Measurements from ENCODE around the gene RNF8.

Gene RNF8

GRCh38 chr6:37432916-37433656 is 79.3 kb downstream of the RNF8 start, which contains the start of gene CMTR1:
Gene CMTR1 (plus strand): TSS chr6:37433221. CDS start chr6:37435630, 2,409 bp downstream.
- ATAC-seq (ENCODE audit: insufficient read depth, low read depth) (peak; percentile 88), DNase-seq (peak; percentile 97)
- Histone ChIP-seq H3K79me2 (ENCODE audit: insufficient read depth, low read length) (peaks cover 49% of the 10 kb centered on the region), H3K4me2 (ENCODE audit: insufficient read depth, low read length) (peak within 1 kb of the TSS; percentile 76), H3K27ac (ENCODE audit: low read length) (peak within 1 kb of the TSS; percentile 93), H2AFZ (ENCODE audit: low read depth, low read length) (peak within 1 kb of the TSS; percentile 99), H3K4me1 (ENCODE audit: insufficient read depth, low read length) (peaks cover 33% of the 10 kb centered on the region), H4K20me1 (ENCODE audit: insufficient read depth, low read length) (no peaks in the 10 kb centered on the region; the same call in 1 of the 2 replicates), H3K36me3 (ENCODE audit: insufficient read depth, low read length) (peaks cover 30% of the 10 kb centered on the region), H3K9me3 (ENCODE audit: insufficient read depth, low read length, severe bottlenecking) (no peaks in the 10 kb centered on the region), H3K9ac (ENCODE audit: low read depth, low read length) (peak within 1 kb of the TSS; percentile 72), H3K27me3 (ENCODE audit: insufficient read depth, low read length, poor library complexity) (no peaks in the 10 kb centered on the region), H3K4me3 (ENCODE audit: low read depth in 1 of 2, low read length in 2 of 2) (peak within 1 kb of the TSS; percentile 71 to 84)
- TF ChIP-seq EZH2 (IDR thresholded peaks at IDR 0.05; ENCODE audit: borderline replicate concordance, low read depth, low read length, severe bottlenecking) (no peak), CTCF (IDR thresholded peaks at IDR 0.05; ENCODE audit: borderline replicate concordance, extremely low read depth, low read length, poor library complexity, severe bottlenecking) (no peak)

- H2AFZ ChIP-seq (ENCODE audit: low read depth, low read length) = peak overlapping the region; percentile 99
- no peaks in the 10 kb centered on the region; the same call in 1 of the 2 replicates for H4K20me1 ChIP-seq (ENCODE audit: insufficient read depth, low read length)
- peaks cover 33% of the 10 kb centered on the region for H3K4me1 ChIP-seq (ENCODE audit: insufficient read depth, low read length)
- H3K79me2 ChIP-seq (ENCODE audit: insufficient read depth, low read length) = peaks cover 54% of the 10 kb centered on the region
- peak overlapping the region; percentile 93 for H3K27ac ChIP-seq (ENCODE audit: low read length)
- peak overlapping the region; percentile 76 for H3K4me2 ChIP-seq (ENCODE audit: insufficient read depth, low read length)
- peak overlapping the region; percentile 71 to 84 for H3K4me3 ChIP-seq (ENCODE audit: low read depth in 1 of 2, low read length in 2 of 2)
- peak; percentile 56 for ATAC-seq (ENCODE audit: insufficient read depth, low read depth)
- peaks cover 35% of the 10 kb centered on the region for H3K36me3 ChIP-seq (ENCODE audit: insufficient read depth, low read length)
- peak overlapping the region; percentile 72 for H3K9ac ChIP-seq (ENCODE audit: low read depth, low read length)
- DNase-seq = peak; percentile 63
- TF ChIP-seq CTCF (IDR thresholded peaks at IDR 0.05; ENCODE audit: borderline replicate concordance, extremely low read depth, low read length, poor library complexity, severe bottlenecking) = no peak
- TF ChIP-seq EZH2 (IDR thresholded peaks at IDR 0.05; ENCODE audit: borderline replicate concordance, low read depth, low read length, severe bottlenecking) = no peak
- no peaks in the 10 kb centered on the region for H3K27me3 ChIP-seq (ENCODE audit: insufficient read depth, low read length, poor library complexity)
- no peaks in the 10 kb centered on the region for H3K9me3 ChIP-seq (ENCODE audit: insufficient read depth, low read length, severe bottlenecking)
These were observed 80.0 kb downstream of the RNF8 start for GRCh38 chr6:37433657-37434271.

- no peak overlapping the region for H3K4me3 ChIP-seq (ENCODE audit: low read depth in 1 of 2, low read length in 2 of 2)
- H2AFZ ChIP-seq (ENCODE audit: low read depth, low read length) = no peak overlapping the region
- H3K36me3 ChIP-seq (ENCODE audit: insufficient read depth, low read length) = peaks cover 39% of the 10 kb centered on the region
- peaks cover 60% of the 10 kb centered on the region for H3K79me2 ChIP-seq (ENCODE audit: insufficient read depth, low read length)
- no peaks in the 10 kb centered on the region for H3K9me3 ChIP-seq (ENCODE audit: insufficient read depth, low read length, severe bottlenecking)
- peaks cover 33% of the 10 kb centered on the region for H3K4me1 ChIP-seq (ENCODE audit: insufficient read depth, low read length)
- no peaks in the 10 kb centered on the region for H3K27me3 ChIP-seq (ENCODE audit: insufficient read depth, low read length, poor library complexity)
- no peak for TF ChIP-seq CTCF (IDR thresholded peaks at IDR 0.05; ENCODE audit: borderline replicate concordance, extremely low read depth, low read length, poor library complexity, severe bottlenecking)
- no peak for TF ChIP-seq EZH2 (IDR thresholded peaks at IDR 0.05; ENCODE audit: borderline replicate concordance, low read depth, low read length, severe bottlenecking)
- no peak overlapping the region for H3K27ac ChIP-seq (ENCODE audit: low read length)
- H3K9ac ChIP-seq (ENCODE audit: low read depth, low read length) = no peak overlapping the region
- peak overlapping the region; percentile 14; the same call in 1 of the 2 replicates for H3K4me2 ChIP-seq (ENCODE audit: insufficient read depth, low read length)
- no peak for ATAC-seq (ENCODE audit: insufficient read depth, low read depth)
- DNase-seq = no peak
- H4K20me1 ChIP-seq (ENCODE audit: insufficient read depth, low read length) = no peaks in the 10 kb centered on the region; the same call in 1 of the 2 replicates
These were observed 81.6 kb downstream of the RNF8 start for GRCh38 chr6:37435373-37435772.
